ENCODE results near the gene RBMS2.
A peak's percentile ranks its signal among the peaks of the same experiment; 100 is the strongest.
"Not testable (repeated sequence)": the region's sequence is repeated elsewhere in the genome, so short reads cannot be mapped to it uniquely, and the experiment has no call there.

Gene RBMS2
- 1.2 to 4.0 (median 3.2) reads per million in 4 donors for total RNA-seq

DNA sequence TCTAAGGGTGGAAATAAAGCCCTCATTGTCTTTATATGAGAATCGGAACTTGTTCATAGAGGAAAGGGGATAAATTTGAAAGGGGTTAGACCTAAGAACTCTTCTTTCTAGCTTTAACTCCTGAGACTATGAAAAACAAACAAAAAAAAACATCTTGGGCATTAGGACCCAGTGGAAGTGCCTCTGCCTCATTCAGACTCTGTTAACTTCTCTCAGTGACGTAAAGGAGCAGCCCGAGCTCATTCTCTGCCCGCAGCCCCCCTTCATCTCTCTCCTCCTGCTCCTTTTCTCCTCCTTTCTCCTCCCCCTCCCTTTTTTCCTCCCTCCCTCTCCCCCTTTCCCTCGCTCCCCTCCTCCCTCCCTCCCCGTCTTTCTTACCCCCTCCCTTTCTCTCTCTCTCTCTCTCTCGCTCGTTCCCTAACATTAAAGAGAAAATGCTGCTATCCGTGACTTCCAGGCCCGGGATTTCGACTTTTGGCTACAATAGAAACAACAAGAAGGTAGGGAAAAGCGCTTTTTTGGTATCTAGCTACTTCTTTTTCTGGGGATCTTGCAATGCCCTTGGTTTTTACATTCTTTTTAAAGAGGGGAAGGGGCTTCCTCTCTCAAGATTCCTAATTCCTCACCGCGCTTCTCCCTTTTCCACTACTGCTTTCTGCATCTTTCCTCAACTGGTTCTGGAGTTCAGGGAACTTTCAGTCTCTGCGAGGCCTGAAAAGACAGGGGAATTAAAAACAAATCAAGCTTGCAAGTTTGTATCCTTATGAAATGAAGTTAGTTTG lies at the start of gene RBMS2:
RBMS2 (plus strand) TSS at position 231 of the 782 bp plus-strand sequence; CDS start at position 435, 204 bp downstream.
- DNase-seq: peak in 3 of 5 donors; percentile 19 to 43 (median 23)

DNA sequence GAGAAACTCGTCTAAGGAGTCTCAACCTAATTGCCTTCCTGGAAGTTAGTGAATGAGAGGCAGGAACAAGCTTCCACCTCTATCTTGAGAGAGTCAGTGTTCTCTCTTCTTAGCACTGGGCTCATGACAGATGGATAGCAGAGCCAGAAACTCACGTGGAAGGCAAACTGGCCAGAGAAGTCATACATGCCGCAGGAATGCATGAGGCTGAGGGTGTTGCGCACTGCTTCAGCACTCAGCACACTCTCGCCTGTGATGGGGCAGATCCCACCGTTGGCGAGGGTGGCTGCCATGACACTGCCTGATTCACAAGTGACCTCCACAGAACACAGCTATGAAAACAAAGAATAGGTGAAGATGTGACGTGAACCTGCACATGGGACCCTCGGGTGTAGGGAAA lies 47.2 kb upstream of the RBMS2 start:
- no peak for DNase-seq

- DNase-seq: no peak
Measured at GRCh38 chr12:56476143-56476542, 45.5 kb upstream of the RBMS2 start.

DNA sequence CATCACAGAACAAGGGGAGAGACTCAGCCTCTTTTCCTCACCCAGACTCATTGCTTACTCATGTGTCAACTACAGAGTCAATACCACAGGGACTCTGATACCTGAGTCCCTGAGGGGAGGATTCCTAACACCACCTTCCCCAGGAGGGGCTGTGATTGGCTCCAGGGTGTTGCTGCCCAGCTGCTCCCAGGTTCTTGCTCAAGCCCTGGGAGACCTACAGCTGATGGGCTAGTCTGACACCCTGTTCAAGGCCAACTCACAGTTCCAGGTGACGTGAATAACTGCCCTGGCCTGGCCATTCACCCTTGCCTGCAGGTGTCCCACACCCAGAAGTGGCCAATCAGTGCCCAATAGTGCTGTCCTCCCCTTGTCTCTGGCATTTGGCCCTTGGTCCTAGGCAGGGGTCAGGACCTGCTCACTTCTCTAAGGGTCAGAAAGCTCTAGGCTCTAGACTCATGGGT lies 44.6 kb upstream of the RBMS2 start:
- DNase-seq: no peak

GRCh38 chr12:56477521-56478225 lies 43.9 kb upstream of the RBMS2 start:
- no peak for DNase-seq

DNA sequence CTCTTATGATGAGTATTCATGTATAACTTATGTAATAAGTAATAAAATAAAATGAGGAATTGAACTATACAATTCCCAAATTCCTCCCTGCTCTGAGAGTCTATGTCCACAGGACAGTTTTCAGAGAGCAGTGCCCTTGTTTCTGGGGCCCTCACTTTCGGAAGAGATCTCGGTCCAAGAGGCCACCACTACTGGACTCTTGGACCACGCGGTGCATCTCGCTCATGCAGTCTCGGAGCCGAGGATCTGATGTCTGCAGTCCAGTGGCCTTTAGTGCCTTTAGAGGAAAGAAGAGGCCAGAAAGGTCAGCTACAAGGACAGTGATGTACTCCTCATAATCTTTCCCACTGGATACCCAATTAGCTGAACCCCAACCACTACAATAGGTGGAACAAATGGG lies 42.0 kb upstream of the RBMS2 start:
- no peak for DNase-seq

DNA sequence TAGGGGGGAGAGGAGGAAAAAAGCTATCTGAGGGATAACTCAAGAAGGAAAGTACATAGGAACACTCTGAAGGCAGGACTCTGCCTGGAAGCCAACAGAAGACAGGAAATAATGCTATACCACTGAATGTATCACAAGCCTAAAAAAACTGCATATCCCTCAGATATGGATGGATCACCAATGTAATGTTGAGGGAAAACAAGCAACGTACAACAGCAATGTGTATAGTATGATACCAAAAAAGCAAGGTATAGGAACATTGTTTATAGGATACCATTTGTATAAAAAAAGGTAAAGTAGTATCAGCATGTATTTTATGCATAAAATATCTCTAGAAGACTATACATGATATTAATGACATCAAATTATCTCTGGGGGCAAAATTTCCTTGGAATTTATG lies 37.1 kb upstream of the RBMS2 start:
- no peak for DNase-seq

DNA sequence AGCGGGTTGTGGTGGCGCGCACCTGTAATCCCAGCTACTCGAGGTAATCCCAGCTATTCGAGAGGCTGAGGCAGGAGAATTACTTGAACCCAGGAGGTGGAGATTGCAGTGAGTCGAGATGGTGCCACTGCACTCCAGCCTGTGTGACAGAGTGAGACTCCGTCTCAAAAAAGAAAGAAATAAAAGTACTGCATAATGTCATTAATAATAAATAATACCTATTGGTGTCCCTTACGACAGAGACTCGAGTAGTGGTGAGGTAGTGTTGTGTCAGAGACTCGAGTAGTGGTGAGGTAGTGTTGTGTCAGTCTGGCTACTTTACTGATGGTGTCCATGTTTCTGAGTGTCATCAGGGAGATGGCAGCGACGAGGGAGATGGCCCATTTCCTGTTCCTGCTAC lies 34.9 kb upstream of the RBMS2 start:
- DNase-seq: no peak

GRCh38 chr12:56487448-56488040 lies 34.1 kb upstream of the RBMS2 start:
- peak in 3 of 5 donors; percentile 6 to 12 (median 10) for DNase-seq

DNA sequence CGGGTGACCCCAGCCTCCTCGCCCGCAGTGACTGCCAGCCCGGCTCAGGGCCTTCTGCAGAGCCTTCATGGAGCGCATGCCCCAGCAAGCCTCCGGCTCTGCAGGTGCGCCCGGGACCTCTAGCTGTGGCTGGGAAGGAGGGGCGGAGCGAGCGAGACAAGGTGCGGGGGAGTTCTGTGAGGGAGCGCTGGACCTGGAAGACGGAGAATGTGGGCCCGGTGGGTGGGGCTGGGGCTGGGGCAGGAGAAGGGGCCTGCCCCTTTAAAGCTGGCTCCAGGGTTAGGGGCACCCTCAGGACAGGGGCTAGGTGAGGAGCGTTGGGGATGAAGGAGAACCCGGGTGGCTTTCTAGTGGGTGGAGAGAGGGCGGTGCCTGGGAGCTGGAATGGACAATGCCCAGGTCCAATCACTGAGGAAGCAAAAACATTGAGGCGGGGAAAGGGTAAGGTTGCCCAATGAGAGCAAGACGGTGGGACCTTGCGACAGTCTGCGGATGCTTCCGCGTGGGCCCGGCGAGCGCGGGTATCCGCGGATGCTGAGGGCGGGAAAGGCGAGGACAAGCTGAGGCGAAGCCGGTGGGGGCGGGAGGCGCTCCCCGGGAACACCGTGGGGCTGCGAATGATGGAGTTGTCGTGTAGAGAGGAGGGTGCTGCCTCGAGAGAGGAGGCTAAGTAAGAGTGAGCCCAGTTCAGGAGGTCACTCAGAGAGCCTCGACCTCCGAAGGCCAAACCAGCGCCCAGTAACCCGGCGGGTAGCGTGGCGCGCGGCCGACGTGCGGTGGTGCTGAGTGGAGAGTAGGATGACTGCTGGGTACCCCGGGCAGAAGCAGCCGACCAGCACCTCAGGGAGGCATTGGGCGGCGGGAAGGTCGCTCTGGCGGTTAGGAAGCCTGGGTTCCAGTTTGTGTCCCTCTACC lies 33.3 kb upstream of the RBMS2 start, which contains the start of gene GLS2:
GLS2 (minus strand) TSS at position 121 of the 915 bp plus-strand sequence; CDS start at position 78, 43 bp downstream.
- DNase-seq: peak; percentile 41 to 72 (median 63)

DNA sequence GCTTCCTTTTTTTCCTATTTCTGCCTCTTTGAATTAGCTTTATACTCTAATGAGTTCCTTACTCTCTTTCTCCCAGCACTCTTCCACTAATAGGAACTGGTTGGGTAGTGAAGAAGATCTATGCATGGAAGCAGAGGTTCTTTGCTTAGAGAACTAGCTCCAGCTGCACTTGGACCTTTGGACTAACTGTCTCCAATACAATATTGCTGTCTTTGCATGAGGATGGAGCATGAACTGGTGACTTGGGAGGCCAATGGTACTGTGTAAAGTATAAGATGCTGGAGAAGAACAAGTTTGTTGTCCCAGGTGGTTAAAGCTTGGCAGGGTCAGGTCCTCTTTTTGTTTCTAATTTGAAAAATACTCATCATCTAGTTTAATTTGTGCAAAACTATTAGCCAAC lies 31.3 kb upstream of the RBMS2 start:
- no peak for DNase-seq

- not testable (repeated sequence) for DNase-seq
Measured at GRCh38 chr12:56493409-56494105, 28.1 kb upstream of the RBMS2 start.

- DNase-seq: not testable (repeated sequence)
Measured at GRCh38 chr12:56494106-56494415, 27.6 kb upstream of the RBMS2 start.

- not testable (repeated sequence) for DNase-seq
Measured at GRCh38 chr12:56494481-56494880, 27.1 kb upstream of the RBMS2 start.

DNA sequence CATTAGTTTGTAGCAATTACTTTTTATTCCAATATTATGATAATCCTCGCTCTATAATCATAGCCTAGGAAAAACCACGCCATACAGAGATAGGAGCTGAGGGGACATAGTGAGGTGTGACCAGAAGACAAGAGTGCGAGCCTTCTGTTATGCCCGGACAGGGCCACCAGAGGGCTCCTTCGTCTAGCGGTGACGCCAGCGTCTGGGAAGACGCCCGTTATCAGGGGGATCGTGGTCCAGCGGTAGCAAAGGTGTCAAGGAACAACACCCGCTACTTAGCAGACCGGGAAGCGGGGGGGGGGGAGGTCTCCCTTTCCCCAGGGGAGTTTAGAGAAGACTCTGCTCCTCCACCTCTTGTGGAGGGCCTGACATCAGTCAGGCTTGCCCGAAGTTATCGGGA lies 24.9 kb upstream of the RBMS2 start:
- peak in 4 of 5 donors; percentile 14 to 52 (median 25) for DNase-seq

- DNase-seq: not testable (repeated sequence)
Measured at GRCh38 chr12:56498126-56498902, 23.3 kb upstream of the RBMS2 start.

- DNase-seq: not testable (repeated sequence)
Measured at GRCh38 chr12:56499452-56499851, 22.2 kb upstream of the RBMS2 start.

GRCh38 chr12:56499879-56500278 lies 21.7 kb upstream of the RBMS2 start:
- DNase-seq: not testable (repeated sequence)

DNA sequence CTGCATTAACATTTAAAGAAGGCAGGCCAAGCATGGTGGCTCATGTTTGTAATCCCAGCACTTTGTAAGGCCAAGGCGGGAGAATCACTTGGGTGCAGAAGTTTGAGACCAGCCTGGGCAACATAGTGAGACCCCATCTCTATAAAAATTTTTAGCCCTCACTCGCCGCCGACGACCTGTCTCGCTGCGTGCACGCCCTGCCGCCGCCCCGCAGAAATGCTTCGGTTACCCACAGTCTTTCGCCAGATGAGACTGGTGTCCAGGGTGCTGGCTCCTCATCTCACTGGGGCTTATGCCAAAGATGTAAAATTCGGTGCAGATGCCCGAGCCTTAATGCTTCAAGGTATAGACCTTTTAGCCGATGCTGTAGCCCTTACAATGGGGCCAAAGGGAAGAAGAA lies 10.8 kb upstream of the RBMS2 start:
- DNase-seq: no peak

DNA sequence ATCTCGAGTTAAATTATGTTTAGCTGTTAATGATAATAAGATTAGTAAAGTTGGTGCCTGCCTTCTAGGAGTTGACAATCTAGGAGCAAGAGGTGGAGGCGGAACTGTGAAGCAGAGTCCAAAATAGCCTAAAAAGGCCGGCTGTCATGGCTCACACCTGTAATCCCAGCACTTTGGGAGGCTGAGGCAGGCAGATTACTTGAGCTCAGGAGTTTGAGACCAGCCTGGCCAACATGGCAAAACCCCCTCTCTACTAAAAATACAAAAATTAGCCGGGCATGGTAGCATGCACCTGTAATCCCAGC lies 7.7 kb upstream of the RBMS2 start:
- DNase-seq: not testable (repeated sequence)

GRCh38 chr12:56517854-56518253 lies 3.8 kb upstream of the RBMS2 start:
- no peak for DNase-seq

All from T-helper 1 cell (primary cell).